ENCODE results near the gene TK2. TPM values are rescaled to one million over a fixed set of nuclear protein-coding genes. Genes with fewer than 3 reads are reported as not detected.
"Not testable (repeated sequence)": the region's sequence is repeated elsewhere in the genome, so short reads cannot be mapped to it uniquely, and the experiment has no call there.

TK2 gene
- polyA plus RNA-seq (ENCODE audit: insufficient read length), result 14.9 TPM

DNA sequence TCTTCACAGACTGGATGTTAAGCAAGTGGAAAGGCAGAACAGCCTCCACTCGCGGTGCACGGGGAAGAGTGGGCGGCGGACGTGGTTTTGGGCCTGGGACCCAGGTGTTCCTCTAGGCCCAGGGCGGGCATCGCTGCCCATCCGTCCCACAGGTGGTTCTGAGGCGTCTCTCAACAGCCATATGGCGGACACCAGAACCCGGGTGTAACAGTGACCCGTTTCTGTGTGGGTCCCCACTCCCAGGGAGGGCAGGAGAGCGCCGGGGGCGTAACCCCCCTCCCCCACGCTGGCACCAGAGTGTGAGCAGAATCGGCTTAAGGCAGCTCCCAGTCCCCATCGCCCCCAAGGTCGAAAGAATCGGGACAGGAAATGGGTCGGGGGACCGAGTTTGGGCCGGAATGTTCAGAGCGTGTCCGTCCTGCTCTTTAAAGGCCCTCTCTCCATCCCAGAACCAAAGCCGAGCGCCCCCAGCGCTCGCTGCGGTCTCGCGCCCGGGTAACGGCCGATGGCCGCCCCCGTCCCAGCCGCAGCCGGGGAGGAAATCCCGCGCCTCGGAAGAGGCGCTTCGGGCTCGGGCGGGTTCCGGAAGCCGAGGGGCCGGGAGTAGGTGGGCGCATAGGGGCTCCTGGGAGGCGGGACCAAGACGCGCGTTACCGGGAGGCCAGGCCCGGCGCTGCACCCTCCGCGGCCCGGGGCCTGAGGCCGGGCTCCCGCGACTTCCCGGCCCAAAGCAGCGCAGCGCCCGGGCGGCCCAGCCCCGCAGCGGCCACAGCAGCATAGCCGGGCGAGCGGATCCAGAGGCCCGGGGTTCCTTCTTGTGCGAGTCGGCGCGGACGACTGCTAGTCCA lies at the start of gene TK2:
Gene TK2 (minus strand): TSS at position 839 of the 848 bp plus-strand sequence. CDS start 61 bp downstream, at position 778.
- peak; percentile 44 for DNase-seq (ENCODE audit: low read depth)

DNA sequence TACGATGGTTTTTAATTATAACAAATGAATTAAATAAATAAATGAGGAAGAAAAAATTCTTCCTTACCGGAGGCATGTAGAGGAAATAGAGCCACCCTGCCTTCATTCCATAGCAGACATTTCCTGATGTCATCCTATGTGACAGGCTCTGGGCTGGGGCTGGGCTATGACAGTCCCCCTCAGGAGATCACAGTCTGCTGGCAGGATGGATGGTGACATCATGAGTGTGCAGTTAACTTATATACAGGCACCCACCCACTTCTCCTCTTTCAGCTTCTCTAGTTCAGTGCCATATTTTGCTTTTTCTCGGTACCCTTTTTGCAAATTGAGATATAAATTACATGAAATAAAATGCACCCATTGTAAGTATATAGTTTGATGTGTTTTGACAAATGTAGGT lies 48.2 kb upstream of the TK2 start:
- no peak for DNase-seq (ENCODE audit: low read depth)

DNA sequence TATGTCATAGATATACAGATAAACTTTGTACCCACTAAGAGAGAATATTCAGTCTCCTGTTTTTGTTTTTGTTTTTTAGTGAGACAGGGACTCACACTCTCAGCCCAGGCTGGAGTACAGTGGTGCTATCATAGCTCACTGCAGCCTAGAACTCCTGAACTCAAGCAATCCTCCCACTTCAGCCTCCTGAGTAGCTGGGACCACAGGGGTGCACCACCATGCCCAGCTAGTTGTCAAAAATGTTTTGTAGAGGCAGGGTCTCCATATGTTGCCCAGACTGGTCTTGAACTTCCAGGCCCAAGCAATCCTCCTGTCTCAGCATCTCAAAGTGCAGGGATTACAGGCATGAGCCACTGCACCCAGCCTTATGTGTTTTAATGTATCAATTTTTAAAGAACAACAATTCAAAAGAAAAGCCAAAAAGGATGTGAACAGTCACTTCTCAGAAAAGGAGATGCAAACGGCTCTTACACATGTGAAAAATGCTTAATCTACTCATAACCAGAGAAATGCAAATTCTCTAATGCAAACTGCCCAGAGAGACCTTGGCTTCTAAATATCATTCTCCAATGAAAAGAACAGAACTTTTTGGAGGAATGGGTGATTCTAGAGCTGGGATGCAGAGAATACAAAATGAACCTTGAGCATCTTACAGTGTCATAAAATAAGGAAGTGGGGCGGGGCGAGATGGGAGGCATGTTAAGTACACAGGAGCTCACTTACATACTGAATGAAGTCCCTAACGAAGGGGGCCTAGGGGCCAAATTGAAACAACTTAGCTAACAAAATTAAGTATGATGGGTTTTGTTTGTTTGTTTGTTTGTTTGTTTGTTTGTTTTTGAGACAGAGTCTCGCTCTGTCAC lies 47.3 kb upstream of the TK2 start:
- DNase-seq (ENCODE audit: low read depth), result no peak

DNA sequence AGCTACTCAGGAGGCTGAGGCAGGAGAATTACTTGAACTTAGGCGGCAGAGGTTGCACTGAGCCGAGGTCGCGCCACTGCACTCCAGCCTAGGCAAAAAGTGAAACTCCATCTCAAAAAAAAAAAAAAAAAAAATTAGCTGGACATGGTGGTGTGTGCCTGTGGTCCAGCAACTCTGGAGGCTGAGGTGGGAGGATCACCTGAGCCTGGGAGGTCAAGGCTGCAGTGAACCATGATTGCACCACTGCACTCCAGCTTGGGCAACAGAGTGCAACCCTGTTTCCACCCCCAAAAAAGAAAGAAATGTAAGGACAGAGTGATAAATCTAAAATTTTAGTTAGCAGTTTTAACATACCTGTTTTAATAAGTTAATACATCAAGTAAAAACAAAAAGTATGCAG lies 46.6 kb upstream of the TK2 start:
- DNase-seq (ENCODE audit: low read depth), result not testable (repeated sequence)

DNA sequence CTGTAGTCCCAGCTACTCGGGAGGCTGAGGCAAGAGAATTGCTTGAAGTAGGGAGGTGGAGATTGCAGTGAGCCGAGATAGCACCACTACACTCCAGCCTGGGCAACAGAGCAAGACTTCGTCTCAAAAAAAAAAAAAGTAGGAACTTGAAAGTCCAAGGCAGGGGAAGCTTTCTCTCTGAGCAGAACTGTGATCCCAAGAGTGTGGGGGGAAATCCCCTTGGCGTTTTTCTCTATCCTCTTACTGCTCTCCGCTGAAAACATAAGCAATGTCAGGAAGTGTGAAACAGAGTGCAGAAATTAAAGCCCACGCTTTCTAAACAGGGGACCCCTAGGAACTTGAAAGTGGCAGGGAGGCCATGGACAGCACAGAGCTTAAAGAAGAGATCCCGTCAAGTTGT lies 44.8 kb upstream of the TK2 start:
- DNase-seq (ENCODE audit: low read depth), result no peak

GRCh38 chr16:66592814-66593213 lies 42.9 kb upstream of the TK2 start:
- no peak for DNase-seq (ENCODE audit: low read depth)

DNA sequence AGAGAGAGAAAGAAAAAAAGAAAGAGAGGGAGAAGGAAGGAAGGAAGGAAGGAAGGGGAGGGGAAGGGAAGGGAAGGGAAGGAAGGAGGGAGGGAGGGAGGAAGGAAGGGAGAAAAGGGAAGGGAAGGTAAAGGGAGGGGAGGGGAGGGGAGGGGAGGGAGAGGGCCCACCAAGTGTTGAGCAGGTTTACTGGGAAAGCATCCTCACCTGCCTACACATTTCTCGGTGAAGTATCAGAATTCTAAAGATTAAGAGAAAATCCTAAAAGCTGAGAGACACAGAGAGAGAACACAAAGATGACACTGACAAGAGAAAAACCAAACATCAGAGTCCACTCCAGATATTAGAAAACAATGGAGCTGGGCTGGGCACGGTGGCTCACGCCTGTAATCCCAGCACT lies 42.3 kb upstream of the TK2 start:
- no peak for DNase-seq (ENCODE audit: low read depth)

DNA sequence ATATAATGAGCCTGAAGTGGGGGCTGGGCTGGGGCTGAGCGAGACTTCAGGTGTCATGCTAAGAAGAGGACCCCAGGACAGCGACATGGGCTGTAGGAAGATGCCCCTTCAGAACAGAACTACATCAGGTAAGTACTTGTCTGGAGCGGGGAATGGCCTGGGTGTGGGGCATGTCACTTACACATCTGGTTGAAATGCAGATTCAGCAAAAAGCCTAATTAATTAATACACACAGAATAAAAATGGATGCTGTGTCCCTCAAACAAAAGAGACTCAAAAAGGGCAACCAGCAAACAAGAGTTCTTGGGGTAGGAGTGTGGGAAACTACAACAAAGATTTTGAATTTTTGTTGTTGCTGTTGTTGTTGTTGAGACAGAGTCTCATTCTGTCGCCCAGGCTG lies 41.1 kb upstream of the TK2 start:
- DNase-seq (ENCODE audit: low read depth), result no peak

DNA sequence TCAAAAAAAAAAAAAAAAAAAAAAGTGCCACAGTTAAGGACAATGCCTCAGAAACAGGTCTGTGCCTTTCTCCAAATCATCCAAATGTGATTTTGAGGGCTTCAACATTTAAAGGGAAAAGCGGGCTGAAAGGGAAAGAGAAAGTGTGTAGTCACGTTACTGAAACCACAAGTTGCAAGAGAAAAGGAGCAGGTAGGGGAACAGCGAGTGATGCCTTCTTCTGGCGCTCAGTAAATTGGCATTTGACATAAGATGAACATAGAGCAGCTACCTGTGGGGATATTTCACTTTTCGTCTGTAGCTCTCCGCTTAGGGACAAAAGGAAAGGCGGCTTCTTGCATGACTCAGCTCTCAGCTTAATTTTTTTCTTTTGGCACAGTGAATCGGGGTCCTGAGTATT lies 40.4 kb upstream of the TK2 start:
- no peak for DNase-seq (ENCODE audit: low read depth)

DNA sequence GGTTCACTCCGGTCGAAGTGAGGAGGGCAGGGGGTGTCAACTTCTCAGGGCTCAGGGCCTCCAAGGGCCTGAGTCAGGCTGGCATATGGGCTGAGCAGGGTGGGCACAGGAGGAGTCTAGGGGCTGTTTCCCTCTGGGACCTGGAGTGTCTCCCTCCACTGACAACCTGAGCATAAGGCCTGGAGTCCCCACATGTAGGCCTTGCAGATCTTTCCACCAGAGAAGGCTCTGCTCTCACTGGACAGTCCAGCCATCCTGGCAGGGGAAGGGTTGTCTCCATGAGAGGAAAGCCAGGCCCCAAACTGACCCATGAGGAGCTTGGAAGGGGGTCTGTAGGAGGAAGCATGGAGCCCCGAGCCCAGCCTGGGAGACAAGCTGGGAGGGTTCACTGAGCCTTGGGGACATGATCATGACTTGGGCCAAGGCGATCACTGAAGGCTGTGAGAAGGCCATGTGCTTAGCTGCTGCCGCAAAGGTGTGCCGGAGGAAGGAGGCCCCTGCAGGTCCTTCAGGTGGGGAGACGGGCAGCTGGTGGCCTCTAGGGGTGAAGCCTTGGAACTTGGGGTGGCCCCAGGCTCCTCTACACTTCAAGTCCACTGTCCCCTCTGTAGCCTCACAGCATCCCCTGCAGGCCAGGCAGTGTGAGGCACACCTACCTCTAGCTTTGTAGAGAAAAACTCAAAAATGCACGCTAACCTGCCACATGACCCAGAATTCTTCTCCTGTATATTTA lies 39.2 kb upstream of the TK2 start:
- no peak for DNase-seq (ENCODE audit: low read depth)

- no peak for DNase-seq (ENCODE audit: low read depth)
Measured at GRCh38 chr16:66587881-66588600, 38.1 kb upstream of the TK2 start.

- no peak for DNase-seq (ENCODE audit: low read depth)
Measured at GRCh38 chr16:66585481-66586239, 35.7 kb upstream of the TK2 start.

- DNase-seq (ENCODE audit: low read depth), result no peak
Measured at GRCh38 chr16:66581246-66581952, 31.5 kb upstream of the TK2 start.

- DNase-seq (ENCODE audit: low read depth), result no peak
Measured at GRCh38 chr16:66580605-66581209, 30.8 kb upstream of the TK2 start.

GRCh38 chr16:66578651-66579531 lies 29.0 kb upstream of the TK2 start, which contains the start of gene CMTM2:
Gene CMTM2 (plus strand): TSS chr16:66579463. CDS start chr16:66579608, 145 bp downstream.
- no peak for DNase-seq (ENCODE audit: low read depth)

GRCh38 chr16:66576296-66576695 lies 26.4 kb upstream of the TK2 start:
- DNase-seq (ENCODE audit: low read depth), result no peak

DNA sequence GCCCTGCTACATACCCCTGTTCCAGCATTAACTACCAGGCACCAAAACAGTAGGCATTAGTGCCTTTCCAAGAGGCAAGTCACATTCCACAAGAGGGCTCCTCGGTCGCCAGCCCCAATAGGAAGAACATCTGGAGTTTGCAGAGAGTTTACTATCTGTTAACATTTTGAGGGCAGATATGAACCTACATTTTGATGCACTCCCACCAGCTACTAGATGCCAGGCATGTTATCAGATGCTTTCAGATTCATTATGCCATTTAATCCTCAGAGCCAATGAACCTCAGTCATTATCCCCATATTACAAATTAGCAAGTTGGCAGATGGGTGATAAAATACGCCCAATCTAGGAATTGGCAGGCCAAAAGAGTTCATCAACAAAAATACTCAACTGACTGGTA lies 25.1 kb upstream of the TK2 start:
- DNase-seq (ENCODE audit: low read depth), result no peak

- no peak for DNase-seq (ENCODE audit: low read depth)
Measured at GRCh38 chr16:66574531-66574930, 24.6 kb upstream of the TK2 start.
